CD4-positive, alpha-beta memory T cell (primary cell): ENCODE results near the gene MLH3. TPM values are rescaled to one million over a fixed set of nuclear protein-coding genes. Genes with fewer than 3 reads are reported as not detected.
"Not testable (repeated sequence)": the region's sequence is repeated elsewhere in the genome, so short reads cannot be mapped to it uniquely, and the experiment has no call there.

Experiments
- CTCF ChIA-PET: fragments of 350-600 bp; sonication (Branson Sonifier 250); formaldehyde crosslinking; loops from one replicate; lab custom pipeline; 2021; ENCODE audit warnings: inconsistent platforms; ENCODE audit not compliant: partially characterized antibody; lab: Charles Lee
- POLR2A ChIA-PET: fragments of 350-600 bp; sonication (Branson Sonifier 250); formaldehyde crosslinking; loops from one replicate; lab custom pipeline; 2021; ENCODE audit not compliant: partially characterized antibody; lab: Charles Lee
- DNase-seq, 5 donors: peaks; one replicate each; pipeline versions ENCODE4 v3.0.0 to v3.0.0-alpha.2; 2020 to 2022; ENCODE audit warnings: mixed read lengths in 1 of 5
- H3K27ac ChIP-seq: one replicate; pipeline ENCODE4 v1.7.0; 2013; ENCODE audit warnings: low read depth, low read length
- H3K27me3 ChIP-seq: 2 replicates; pipeline ENCODE4 v1.7.0; 2013; ENCODE audit warnings: mild to moderate bottlenecking, low read length, moderate library complexity; ENCODE audit not compliant: insufficient read depth
- H3K36me3 ChIP-seq: 2 replicates; pipeline ENCODE4 v1.7.0; 2013; ENCODE audit warnings: mild to moderate bottlenecking, low read length, moderate library complexity; ENCODE audit not compliant: insufficient read depth
- H3K4me1 ChIP-seq: 2 replicates; pipeline ENCODE4 v1.7.0; 2013; ENCODE audit warnings: mild to moderate bottlenecking, low read length, moderate library complexity; ENCODE audit not compliant: insufficient read depth
- H3K4me3 ChIP-seq, 2 donors: one replicate each; pipeline ENCODE4 v1.7.0; 2013; ENCODE audit warnings: low read length in 2 of 2, mild to moderate bottlenecking in 1 of 2
- H3K9me3 ChIP-seq, 2 donors: one replicate each; pipeline ENCODE4 v1.7.0; 2013; ENCODE audit warnings: low read length in 2 of 2, control low read depth in 1 of 2; ENCODE audit not compliant: control insufficient read depth in 1 of 2
- H3K27ac Mint-ChIP-seq, 7 donors: one replicate each; pipeline ENCODE4 v1.8.0; 2020 to 2021; ENCODE audit warnings: mixed read lengths in 7 of 7, mild to moderate bottlenecking in 6 of 7, inconsistent platforms in 3 of 7, moderate library complexity in 3 of 7
- H3K27me3 Mint-ChIP-seq, 2 donors: one replicate each; pipeline ENCODE4 v1.8.0; 2020 to 2021; ENCODE audit warnings: mixed read lengths in 2 of 2
- H3K36me3 Mint-ChIP-seq, 2 donors: one replicate each; pipeline ENCODE4 v1.8.0; 2020 to 2021; ENCODE audit warnings: mixed read lengths in 2 of 2, inconsistent platforms in 1 of 2, mild to moderate bottlenecking in 1 of 2
- H3K4me1 Mint-ChIP-seq, 4 donors: one replicate each; pipeline ENCODE4 v1.8.0; 2020 to 2021; ENCODE audit warnings: mixed read lengths in 4 of 4, mild to moderate bottlenecking in 1 of 4
- H3K4me3 Mint-ChIP-seq, 8 donors: one replicate each; pipeline ENCODE4 v1.8.0; 2020 to 2021; ENCODE audit warnings: mixed read lengths in 8 of 8, mild to moderate bottlenecking in 7 of 8, moderate library complexity in 6 of 8, inconsistent platforms in 3 of 8
- H3K9me3 Mint-ChIP-seq, 8 donors: one replicate each; pipeline ENCODE4 v1.8.0; 2020 to 2021; ENCODE audit warnings: mixed read lengths in 8 of 8, mild to moderate bottlenecking in 5 of 8, inconsistent platforms in 3 of 8, moderate library complexity in 1 of 8
- intact Hi-C: fragments of 100-400 bp; cut with micrococcal nuclease; formaldehyde crosslinking; loops from one replicate; pipeline ENCODE4 v1.15.1; 2023
- polyA plus RNA-seq, 2 donors: library from polyadenylated mRNA; unstranded; fragments of 300-500 nt; fragmentation: Illumina TruSeq; gene quantifications; one replicate each; pipeline ENCODE4 v1.2.3, GENCODE V29; 2021
- total RNA-seq, 2 experiments: library from RNA; stranded (reverse); gene quantifications; one replicate each; pipeline ENCODE4 v1.2.3, GENCODE V29; 2021

Gene MLH3
- total and polyA plus RNA-seq, 4 experiments from 2014 or later = 3.9 to 26.8 (median 18.8) TPM

DNA sequence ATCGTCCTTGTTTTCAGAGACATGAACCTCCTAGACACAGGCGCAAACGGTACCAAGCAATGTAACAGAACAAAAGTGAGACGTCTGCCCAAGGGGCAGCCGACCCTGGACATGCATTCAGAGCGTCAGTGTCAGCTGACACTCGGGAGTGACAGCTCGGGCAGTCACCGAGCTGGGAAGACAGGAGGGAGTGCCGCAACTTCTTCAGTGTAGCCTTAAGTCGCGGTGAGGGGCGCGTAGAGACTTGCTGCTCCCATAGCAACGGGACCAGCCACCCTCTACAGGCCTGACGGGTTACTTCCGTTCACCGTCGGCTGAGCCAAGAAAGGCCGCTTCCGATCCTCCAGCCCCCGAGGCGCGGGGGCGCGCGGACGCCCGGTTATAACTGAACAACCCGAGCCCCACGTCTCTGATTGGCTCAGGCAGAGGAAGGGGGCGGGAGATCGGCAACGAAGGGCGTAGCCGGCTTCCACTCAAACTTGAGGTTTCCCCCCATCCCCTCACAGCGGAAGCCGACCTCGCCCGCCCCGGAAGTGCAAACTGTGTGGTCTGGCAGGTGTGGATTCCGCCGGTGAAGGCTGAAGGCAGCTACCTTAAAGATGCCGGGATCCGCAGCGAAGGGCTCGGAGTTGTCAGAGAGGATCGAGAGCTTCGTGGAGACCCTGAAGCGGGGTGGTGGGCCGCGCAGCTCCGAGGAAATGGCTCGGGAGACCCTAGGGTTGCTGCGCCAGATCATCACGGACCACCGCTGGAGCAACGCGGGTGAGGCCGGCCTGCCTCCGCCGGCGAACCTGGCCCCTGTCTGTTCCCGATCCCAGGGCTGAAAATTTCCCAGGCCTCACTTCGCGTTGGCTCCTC, 48.6 kb downstream of the MLH3 start, which contains the start of gene EIF2B2:
Gene EIF2B2 (plus strand): TSS at position 530 of the 858 bp plus-strand sequence. CDS start 70 bp downstream, at position 600.
- DNase-seq = peak; percentile 99
- Mint-ChIP-seq H3K4me3 (peak within 1 kb of the TSS; percentile 93 to 98 (median 97)), H3K36me3 (peaks cover 31 to 49% of the 10 kb centered on the region in 2 donors), H3K9me3 (no peaks in the 10 kb centered on the region), H3K4me1 (peaks cover 30 to 48% (median 38%) of the 10 kb centered on the region in 4 donors), H3K27ac (peak within 1 kb of the TSS; percentile 94 to 100 (median 99)), H3K27me3 (no peaks in the 10 kb centered on the region)
- Histone ChIP-seq H3K4me1 (peaks cover 25% of the 10 kb centered on the region), H3K27me3 (no peaks in the 10 kb centered on the region), H3K4me3 (peak within 1 kb of the TSS; percentile 70 to 89), H3K27ac (peak within 1 kb of the TSS; percentile 80), H3K36me3 (peaks cover 23% of the 10 kb centered on the region), H3K9me3 (no peaks in the 10 kb centered on the region)
- CTCF ChIA-PET = interaction anchor here (1.2 to 1.7 kb wide), 5 partner anchors 9 to 142 kb away, joined by 3 to 10 read pairs (median 3); no protein-coding TSS in a partner anchor
- POLR2A ChIA-PET = interaction anchor here (1.0 to 2.5 kb wide), 17 partner anchors 9 to 292 kb away, joined by 3 to 16 read pairs (median 4); partner anchors contain the start of genes ACYP1, NEK9 and ZC2HC1C
- intact Hi-C loops = loop anchor here (1.0 to 5.0 kb wide), 8 partner anchors 48 to 509 kb away; partner anchors contain the start of genes ACYP1, ISCA2, MLH3 and NEK9

DNA sequence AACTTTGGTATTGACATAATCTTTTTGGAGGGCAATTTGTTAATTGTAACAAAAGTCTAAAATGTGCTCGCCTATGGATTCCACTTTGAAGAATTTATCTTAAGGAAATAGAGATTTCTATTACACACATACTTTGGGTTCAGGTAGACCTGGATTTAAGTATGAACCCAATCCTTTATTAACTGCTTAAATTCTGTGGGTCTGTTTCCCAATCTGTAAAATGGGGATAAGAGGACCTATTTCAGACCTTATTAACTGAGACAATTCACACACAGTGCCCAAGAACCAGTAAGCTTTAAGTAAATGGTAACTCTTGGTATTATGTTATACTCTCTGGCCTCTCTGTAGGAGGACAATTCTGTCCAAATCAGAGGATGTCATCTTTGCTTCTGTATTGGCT, 49.4 kb downstream of the MLH3 start:
- ChIA-PET CTCF (interaction anchor here (1.2 to 1.4 kb wide), 2 partner anchors 56 to 141 kb away, joined by 3 to 5 read pairs; no protein-coding TSS in a partner anchor), POLR2A (interaction anchor here (1.0 to 2.5 kb wide), 6 partner anchors 10 to 137 kb away, joined by 3 to 16 read pairs (median 4); partner anchors contain the start of genes NEK9 and ZC2HC1C)
- peaks cover 25 to 43% of the 10 kb centered on the region in 2 donors for H3K36me3 Mint-ChIP-seq
- intact Hi-C loops = loop anchor here (1.0 to 5.0 kb wide), 8 partner anchors 49 to 509 kb away; partner anchors contain the start of genes ACYP1, ISCA2, MLH3 and NEK9
- peak overlapping the region; percentile 80 for H3K27ac ChIP-seq
- peaks cover 25% of the 10 kb centered on the region for H3K4me1 ChIP-seq
- peaks cover 29 to 44% (median 36%) of the 10 kb centered on the region in 4 donors for H3K4me1 Mint-ChIP-seq
- DNase-seq = no peak
- H3K36me3 ChIP-seq = peaks cover 15% of the 10 kb centered on the region
- H3K27me3 ChIP-seq = no peaks in the 10 kb centered on the region
- no peaks in the 10 kb centered on the region for H3K9me3 ChIP-seq
- H3K27me3 Mint-ChIP-seq = no peaks in the 10 kb centered on the region
- H3K9me3 Mint-ChIP-seq = no peaks in the 10 kb centered on the region
- peak overlapping the region; percentile 94 to 100 (median 99) for H3K27ac Mint-ChIP-seq
- peak overlapping the region in 1 of 2 donors; percentile 70 for H3K4me3 ChIP-seq
- H3K4me3 Mint-ChIP-seq = peak overlapping the region; percentile 93 to 98 (median 97)

GRCh38 chr14:75001261-75001660, 50.0 kb downstream of the MLH3 start:
- H3K27ac Mint-ChIP-seq = peak overlapping the region; percentile 37 to 100 (median 99)
- intact Hi-C loops = loop anchor here (5.0 kb wide), 1 partner anchor 126 kb away; the partner anchor contains the start of gene NEK9
- Histone ChIP-seq H3K9me3 (no peaks in the 10 kb centered on the region), H3K4me3 (no peak overlapping the region), H3K4me1 (peaks cover 25% of the 10 kb centered on the region), H3K36me3 (peaks cover 9% of the 10 kb centered on the region), H3K27ac (peak overlapping the region; percentile 80), H3K27me3 (no peaks in the 10 kb centered on the region)
- peaks cover 27 to 44% (median 35%) of the 10 kb centered on the region in 4 donors for H3K4me1 Mint-ChIP-seq
- H3K4me3 Mint-ChIP-seq = peak overlapping the region in 4 of 8 donors; percentile 5 to 97 (median 30)
- ChIA-PET CTCF (no interaction called here), POLR2A (interaction anchor here (1.6 kb wide), 1 partner anchor 55 kb away, joined by 3 read pairs; no protein-coding TSS in a partner anchor)
- DNase-seq = no peak
- no peaks in the 10 kb centered on the region for H3K9me3 Mint-ChIP-seq
- H3K36me3 Mint-ChIP-seq = peaks cover 19 to 37% of the 10 kb centered on the region in 2 donors
- no peaks in the 10 kb centered on the region for H3K27me3 Mint-ChIP-seq

- H3K27ac Mint-ChIP-seq, H3K9me3 Mint-ChIP-seq, H3K27ac ChIP-seq, H3K4me1 ChIP-seq, H3K27me3 Mint-ChIP-seq, H3K4me3 ChIP-seq, H3K36me3 Mint-ChIP-seq, H3K9me3 ChIP-seq, DNase-seq, H3K4me1 Mint-ChIP-seq, intact Hi-C loops, POLR2A ChIA-PET, H3K36me3 ChIP-seq, H3K4me3 Mint-ChIP-seq, CTCF ChIA-PET, H3K27me3 ChIP-seq: not testable (repeated sequence)
Observed at GRCh38 chr14:74995781-74996180, 55.5 kb downstream of the MLH3 start.

DNA sequence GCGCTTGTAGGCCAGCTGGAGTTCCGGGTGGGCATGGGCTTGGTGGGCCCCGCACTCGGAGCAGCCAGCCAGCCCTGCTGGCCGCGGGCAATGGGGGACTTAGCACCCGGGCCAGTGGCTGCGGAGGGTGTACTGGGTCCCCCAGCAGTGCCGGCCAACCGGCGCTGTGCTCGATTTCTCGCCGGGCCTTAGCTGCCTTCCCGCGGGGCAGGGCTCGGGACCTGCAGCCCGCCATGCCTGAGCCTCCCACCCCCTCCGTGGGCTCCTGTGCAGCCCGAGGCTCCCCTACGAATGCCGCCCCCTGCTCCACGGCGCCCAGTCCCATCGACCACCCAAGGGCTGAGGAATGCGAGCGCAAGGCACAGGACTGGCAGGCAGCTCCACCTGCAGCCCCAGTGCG, 57.1 kb downstream of the MLH3 start:
- H3K4me1 Mint-ChIP-seq, POLR2A ChIA-PET, CTCF ChIA-PET, H3K27ac ChIP-seq, H3K4me1 ChIP-seq, DNase-seq, H3K27me3 ChIP-seq, H3K9me3 Mint-ChIP-seq, H3K4me3 Mint-ChIP-seq, H3K36me3 Mint-ChIP-seq, H3K36me3 ChIP-seq, H3K4me3 ChIP-seq, H3K9me3 ChIP-seq, H3K27ac Mint-ChIP-seq, intact Hi-C loops, H3K27me3 Mint-ChIP-seq: not testable (repeated sequence)

DNA sequence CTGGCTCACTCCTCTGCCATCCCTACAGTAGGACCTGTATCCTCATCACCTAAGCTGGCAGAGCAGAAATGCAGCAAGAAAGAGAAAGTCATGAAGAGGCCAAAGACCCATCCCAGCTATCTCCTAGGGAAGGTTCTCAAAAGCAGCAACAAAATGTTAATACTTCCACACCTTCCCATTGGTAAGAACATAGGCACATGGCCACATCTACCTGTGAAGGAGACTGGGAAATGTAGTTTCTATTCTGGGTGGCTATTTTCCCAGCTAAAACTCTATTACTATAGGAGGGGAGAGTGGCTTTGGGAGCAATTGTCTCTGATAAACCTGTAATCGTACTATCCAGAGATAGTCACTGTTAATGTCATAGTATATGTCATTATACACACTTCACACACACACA, 62.3 kb downstream of the MLH3 start:
- Histone ChIP-seq H3K27me3 (no peaks in the 10 kb centered on the region), H3K9me3 (no peaks in the 10 kb centered on the region), H3K4me1 (no peaks in the 10 kb centered on the region), H3K4me3 (no peak overlapping the region), H3K27ac (no peak overlapping the region), H3K36me3 (no peaks in the 10 kb centered on the region)
- intact Hi-C loops = no loop called here
- no peak overlapping the region for H3K27ac Mint-ChIP-seq
- no peaks in the 10 kb centered on the region for H3K36me3 Mint-ChIP-seq
- H3K27me3 Mint-ChIP-seq = peaks cover 0 to 3% of the 10 kb centered on the region in 2 donors
- DNase-seq = no peak
- no peak overlapping the region for H3K4me3 Mint-ChIP-seq
- no peaks in the 10 kb centered on the region for H3K4me1 Mint-ChIP-seq
- ChIA-PET POLR2A (no interaction called here), CTCF (interaction anchor here (1.1 kb wide), 1 partner anchor 10 kb away, joined by 3 read pairs; no protein-coding TSS in a partner anchor)
- H3K9me3 Mint-ChIP-seq = no peaks in the 10 kb centered on the region

- CTCF ChIA-PET = interaction anchor here (1.1 kb wide), 1 partner anchor 41 kb away, joined by 3 read pairs; no protein-coding TSS in a partner anchor
- intact Hi-C loops = no loop called here
- Mint-ChIP-seq H3K4me3 (no peak overlapping the region), H3K4me1 (no peaks in the 10 kb centered on the region), H3K27ac (no peak overlapping the region), H3K9me3 (no peaks in the 10 kb centered on the region), H3K36me3 (no peaks in the 10 kb centered on the region), H3K27me3 (peaks cover 0 to 3% of the 10 kb centered on the region in 2 donors)
- Histone ChIP-seq H3K4me1 (no peaks in the 10 kb centered on the region), H3K27ac (no peak overlapping the region), H3K9me3 (no peaks in the 10 kb centered on the region), H3K36me3 (no peaks in the 10 kb centered on the region), H3K4me3 (no peak overlapping the region), H3K27me3 (no peaks in the 10 kb centered on the region)
- POLR2A ChIA-PET = no interaction called here
- DNase-seq = no peak
Observed at GRCh38 chr14:74988131-74988530, 63.1 kb downstream of the MLH3 start.
